ENCODE data around the gene TRAF7.
"Not testable (repeated sequence)": the region's sequence is repeated elsewhere in the genome, so short reads cannot be mapped to it uniquely, and the experiment has no call there.

- not testable (repeated sequence) for TF ChIP-seq CTCF (conservative IDR thresholded peaks at IDR 0.05); ZFX (IDR thresholded peaks at IDR 0.05)
These were observed 31.2 kb upstream of the TRAF7 start for GRCh38 chr16:2124377-2124693.
